Measurements from ENCODE around the gene DNA2. TPM values are rescaled to one million over a fixed set of nuclear protein-coding genes. Genes with fewer than 3 reads are reported as not detected.

DNA2 gene
- total and polyA plus RNA-seq, 2 experiments from 2014 or later = 2.4 to 9.3 TPM

GRCh38 chr10:68402276-68402675 is 69.5 kb downstream of the DNA2 start:
- Histone ChIP-seq H3K36me3 (replicated peaks; ENCODE audit: insufficient read depth, low read depth) (no peaks in the 10 kb centered on the region), H3K4me3 (no peak overlapping the region), H2AFZ (no peak overlapping the region), H3K9me3 (ENCODE audit: low read depth) (no peaks in the 10 kb centered on the region), H3K79me2 (peaks cover 65% of the 10 kb centered on the region), H3K4me1 (ENCODE audit: insufficient read depth) (peaks cover 7% of the 10 kb centered on the region), H3K27ac (no peak overlapping the region), H4K20me1 (ENCODE audit: insufficient read depth, poor library complexity, severe bottlenecking) (peaks cover 6% of the 10 kb centered on the region), H3K9me2 (replicated peaks; ENCODE audit: insufficient read depth) (no peaks in the 10 kb centered on the region), H3K4me2 (no peak overlapping the region), H3K27me3 (no peaks in the 10 kb centered on the region)
- 76% methylated on average over 1 of the region's 1 CpG for WGBS (ENCODE audit: low lambda C conversion rate, missing lambda C conversion rate)
- no peak for DNase-seq (ENCODE audit: low spot score)
- TF ChIP-seq EZH2 (IDR thresholded peaks at IDR 0.05; ENCODE audit: borderline replicate concordance) (no peak), CTCF (IDR thresholded peaks at IDR 0.05; ENCODE audit: poor library complexity) (no peak), EZH2phosphoT487 (IDR thresholded peaks at IDR 0.05; ENCODE audit: low read depth, severe bottlenecking, unreplicated experiment) (no peak)

GRCh38 chr10:68397005-68397404 is 74.8 kb downstream of the DNA2 start:
- peaks cover 25% of the 10 kb centered on the region for H3K79me2 ChIP-seq
- no peak overlapping the region for H3K27ac ChIP-seq
- 88% methylated on average over 1 of the region's 1 CpG for WGBS (ENCODE audit: low lambda C conversion rate, missing lambda C conversion rate)
- H3K4me2 ChIP-seq = no peak overlapping the region
- H3K9me3 ChIP-seq (ENCODE audit: low read depth) = no peaks in the 10 kb centered on the region
- H3K36me3 ChIP-seq (replicated peaks; ENCODE audit: insufficient read depth, low read depth) = no peaks in the 10 kb centered on the region
- no peaks in the 10 kb centered on the region for H3K9me2 ChIP-seq (replicated peaks; ENCODE audit: insufficient read depth)
- no peak overlapping the region for H3K4me3 ChIP-seq
- H3K4me1 ChIP-seq (ENCODE audit: insufficient read depth) = no peaks in the 10 kb centered on the region
- DNase-seq (ENCODE audit: low spot score) = no peak
- H3K27me3 ChIP-seq = no peaks in the 10 kb centered on the region
- no peaks in the 10 kb centered on the region for H4K20me1 ChIP-seq (ENCODE audit: insufficient read depth, poor library complexity, severe bottlenecking)
- no peak for TF ChIP-seq CTCF (IDR thresholded peaks at IDR 0.05; ENCODE audit: poor library complexity)
- TF ChIP-seq EZH2 (IDR thresholded peaks at IDR 0.05; ENCODE audit: borderline replicate concordance) = no peak
- TF ChIP-seq EZH2phosphoT487 (IDR thresholded peaks at IDR 0.05; ENCODE audit: low read depth, severe bottlenecking, unreplicated experiment) = no peak
- H2AFZ ChIP-seq = no peak overlapping the region

GRCh38 chr10:68385740-68386139 is 86.0 kb downstream of the DNA2 start:
- H3K79me2 ChIP-seq = no peaks in the 10 kb centered on the region
- H3K9me3 ChIP-seq (ENCODE audit: low read depth) = no peaks in the 10 kb centered on the region
- no peak overlapping the region for H2AFZ ChIP-seq
- H3K4me2 ChIP-seq = no peak overlapping the region
- no peak overlapping the region for H3K27ac ChIP-seq
- H3K9me2 ChIP-seq (replicated peaks; ENCODE audit: insufficient read depth) = no peaks in the 10 kb centered on the region
- H3K27me3 ChIP-seq = no peaks in the 10 kb centered on the region
- DNase-seq (ENCODE audit: low spot score) = no peak
- no peaks in the 10 kb centered on the region for H3K36me3 ChIP-seq (replicated peaks; ENCODE audit: insufficient read depth, low read depth)
- TF ChIP-seq EZH2 (IDR thresholded peaks at IDR 0.05; ENCODE audit: borderline replicate concordance) (no peak), EZH2phosphoT487 (IDR thresholded peaks at IDR 0.05; ENCODE audit: low read depth, severe bottlenecking, unreplicated experiment) (no peak), CTCF (IDR thresholded peaks at IDR 0.05; ENCODE audit: poor library complexity) (no peak)
- 95% methylated on average over 2 of the region's 2 CpGs for WGBS (ENCODE audit: low lambda C conversion rate, missing lambda C conversion rate)
- H4K20me1 ChIP-seq (ENCODE audit: insufficient read depth, poor library complexity, severe bottlenecking) = no peaks in the 10 kb centered on the region
- no peaks in the 10 kb centered on the region for H3K4me1 ChIP-seq (ENCODE audit: insufficient read depth)
- no peak overlapping the region for H3K4me3 ChIP-seq

- no peak for TF ChIP-seq CTCF (IDR thresholded peaks at IDR 0.05; ENCODE audit: poor library complexity)
- no peak for TF ChIP-seq EZH2phosphoT487 (IDR thresholded peaks at IDR 0.05; ENCODE audit: low read depth, severe bottlenecking, unreplicated experiment)
- Histone ChIP-seq H3K27me3 (no peaks in the 10 kb centered on the region), H3K79me2 (no peaks in the 10 kb centered on the region), H2AFZ (no peak overlapping the region), H4K20me1 (ENCODE audit: insufficient read depth, poor library complexity, severe bottlenecking) (no peaks in the 10 kb centered on the region), H3K4me3 (no peak overlapping the region), H3K27ac (no peak overlapping the region), H3K9me3 (ENCODE audit: low read depth) (peaks cover 8% of the 10 kb centered on the region), H3K36me3 (replicated peaks; ENCODE audit: insufficient read depth, low read depth) (peaks cover 5% of the 10 kb centered on the region), H3K9me2 (replicated peaks; ENCODE audit: insufficient read depth) (no peaks in the 10 kb centered on the region), H3K4me2 (no peak overlapping the region), H3K4me1 (ENCODE audit: insufficient read depth) (no peaks in the 10 kb centered on the region)
- 90% methylated on average over 1 of the region's 1 CpG for WGBS (ENCODE audit: low lambda C conversion rate, missing lambda C conversion rate)
- DNase-seq (ENCODE audit: low spot score) = no peak
These were observed 100.2 kb downstream of the DNA2 start for GRCh38 chr10:68371604-68372003.

Measured in hepatocyte (in vitro differentiated cells).